HPDE6-E6E7 (cell line): ENCODE measurements around the gene BNC2.

Experiments
- DNase-seq: peaks from one replicate; pipeline ENCODE4 v3.0.0; 2011; ENCODE audit warnings: missing footprints; ENCODE audit errors: extremely low spot score

Gene BNC2

DNA sequence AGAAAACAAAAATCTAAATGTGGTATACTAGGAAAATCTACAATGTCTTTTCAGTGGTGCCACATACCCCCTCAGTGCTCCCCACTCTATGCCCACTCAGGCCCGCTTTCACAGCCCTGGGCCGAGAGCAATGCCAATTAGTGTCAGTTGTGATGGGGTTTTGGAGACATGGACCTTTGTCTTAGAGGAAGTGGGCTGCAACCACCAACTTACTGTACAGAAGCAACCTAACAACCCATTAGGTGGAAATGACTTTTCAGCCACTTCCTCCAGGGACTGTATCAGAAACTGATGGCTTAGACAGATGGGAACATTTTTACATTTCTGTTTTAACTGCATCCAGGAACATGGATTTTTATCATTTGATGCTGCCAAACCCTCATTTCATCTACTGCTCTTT, 268.0 kb downstream of the BNC2 start:
- DNase-seq, result no peak

DNA sequence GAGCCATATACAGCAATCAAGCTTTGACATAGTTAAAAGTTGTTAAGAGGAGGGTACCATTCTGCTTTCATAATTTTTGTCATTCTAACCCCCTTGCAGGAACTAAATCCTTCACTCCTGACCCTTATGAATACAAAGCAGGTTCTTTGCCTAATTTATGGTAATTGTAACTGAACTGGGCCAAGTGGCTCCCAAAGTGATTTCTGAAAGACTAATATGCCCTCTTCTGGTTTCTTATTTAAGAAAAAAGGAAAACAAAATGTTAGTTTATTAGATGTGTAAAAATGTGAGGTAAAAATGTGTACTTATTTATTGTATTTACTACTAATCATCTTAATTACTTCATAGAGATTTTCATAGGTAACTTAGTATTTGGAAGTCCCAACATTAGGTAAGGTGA, 268.5 kb downstream of the BNC2 start:
- no peak for DNase-seq

DNA sequence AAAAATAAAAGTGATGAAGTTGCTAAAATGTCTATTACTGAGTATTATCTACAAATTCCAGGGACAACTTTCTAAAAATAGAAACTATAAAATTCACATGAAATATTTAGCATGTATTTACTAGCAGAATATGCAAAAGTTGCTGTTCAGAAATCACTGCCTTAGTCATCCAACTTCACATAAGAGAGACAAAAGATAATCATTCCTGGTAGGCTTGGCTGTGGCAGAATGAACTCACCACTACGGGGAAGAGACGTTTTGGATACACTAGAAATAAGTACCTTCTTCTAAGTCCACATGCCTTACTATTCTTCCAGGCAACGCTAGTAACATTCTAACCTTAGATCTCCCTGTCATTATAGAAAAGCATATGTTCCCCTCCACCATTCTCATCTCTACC, 272.2 kb downstream of the BNC2 start:
- no peak for DNase-seq

DNA sequence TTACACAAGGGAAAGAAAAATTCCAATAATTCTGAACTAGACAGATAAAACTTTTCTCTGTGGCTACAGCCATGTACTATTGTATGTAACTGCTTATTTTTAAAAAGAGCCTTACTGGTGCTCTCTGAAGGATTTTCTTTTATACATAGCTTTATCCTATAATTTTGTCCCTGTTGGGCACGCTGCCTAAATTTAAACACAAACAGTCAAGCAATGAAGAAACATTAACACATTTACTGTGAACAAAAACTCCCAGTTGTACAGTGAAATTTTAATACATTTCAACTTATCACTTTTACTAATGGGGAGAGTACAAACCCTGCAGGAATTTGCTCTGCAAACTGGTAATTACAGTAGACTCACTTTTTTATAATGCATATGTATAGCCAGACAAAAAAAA, 273.3 kb downstream of the BNC2 start:
- DNase-seq, result no peak

DNA sequence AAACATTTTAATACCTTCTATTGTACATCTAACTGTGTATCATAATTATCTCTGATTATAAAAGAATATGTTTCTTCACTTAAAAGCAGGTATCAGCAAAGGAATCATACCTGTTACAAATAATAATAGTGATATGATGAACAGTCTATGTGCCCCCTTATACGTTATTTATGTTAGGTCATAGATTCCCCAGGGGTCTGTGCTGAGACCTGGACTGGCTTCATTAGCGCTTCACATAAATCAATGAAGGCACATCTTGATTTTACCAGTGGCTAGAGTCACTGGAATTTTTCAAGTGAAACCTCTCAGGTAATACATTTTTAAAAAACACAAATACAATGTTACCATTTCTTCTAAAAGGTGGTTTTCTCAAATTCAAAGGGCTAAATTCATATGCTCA, 275.2 kb downstream of the BNC2 start:
- DNase-seq, result no peak

DNA sequence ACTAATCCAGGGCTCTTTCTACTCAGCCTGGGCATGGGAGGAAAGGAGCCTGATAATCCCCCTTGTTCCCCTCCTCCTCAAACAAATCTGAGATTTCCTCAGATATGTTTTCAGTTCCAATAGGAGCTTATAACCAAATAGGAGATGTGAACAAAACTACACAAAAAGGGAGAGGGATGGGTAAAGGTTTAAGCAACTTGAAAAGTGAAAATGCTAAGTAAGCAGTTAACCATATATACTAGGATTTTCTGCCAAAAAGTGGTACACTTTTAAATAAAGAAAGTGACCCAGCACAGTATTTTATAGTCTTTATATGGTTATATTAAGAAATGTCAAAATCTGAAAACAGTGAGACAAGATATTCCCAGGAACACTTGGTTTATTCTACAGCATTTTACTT, 275.7 kb downstream of the BNC2 start:
- DNase-seq, result no peak

DNA sequence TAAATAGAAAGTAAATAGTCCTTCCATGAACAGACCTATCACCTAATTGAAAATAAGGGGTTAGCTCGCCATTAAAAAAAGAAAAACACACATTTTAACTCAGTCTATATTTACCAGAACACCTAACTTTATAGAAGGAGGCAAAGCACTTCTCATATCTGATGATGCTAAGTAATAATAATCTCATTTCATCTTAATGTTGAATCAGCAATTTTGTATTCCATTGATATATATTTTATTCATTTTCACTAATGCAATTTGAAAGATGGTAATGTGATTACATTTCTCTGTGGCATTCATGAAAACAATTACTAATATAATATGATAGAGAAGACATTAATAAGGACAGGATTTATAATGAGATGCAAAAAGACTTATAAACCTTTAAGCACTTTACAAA, 276.7 kb downstream of the BNC2 start:
- no peak for DNase-seq

DNA sequence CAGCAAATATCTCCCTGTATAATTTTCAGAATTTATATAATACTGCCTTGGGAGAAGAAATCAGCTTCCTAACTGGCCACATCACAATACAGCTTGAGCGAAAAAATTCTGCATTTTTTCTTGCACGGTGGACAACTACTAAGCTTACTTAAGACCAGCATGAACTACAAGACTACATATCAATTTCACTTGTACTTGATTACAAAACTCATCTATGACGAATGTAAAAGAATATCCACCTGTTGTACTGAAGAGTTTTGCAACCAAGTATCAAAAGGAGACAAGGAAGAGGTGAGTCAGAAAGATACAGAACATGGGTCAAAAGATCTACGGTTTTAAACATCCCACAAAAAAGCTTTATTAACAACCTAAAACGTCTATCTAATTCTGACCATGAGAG, 279.4 kb downstream of the BNC2 start:
- DNase-seq, result no peak

DNA sequence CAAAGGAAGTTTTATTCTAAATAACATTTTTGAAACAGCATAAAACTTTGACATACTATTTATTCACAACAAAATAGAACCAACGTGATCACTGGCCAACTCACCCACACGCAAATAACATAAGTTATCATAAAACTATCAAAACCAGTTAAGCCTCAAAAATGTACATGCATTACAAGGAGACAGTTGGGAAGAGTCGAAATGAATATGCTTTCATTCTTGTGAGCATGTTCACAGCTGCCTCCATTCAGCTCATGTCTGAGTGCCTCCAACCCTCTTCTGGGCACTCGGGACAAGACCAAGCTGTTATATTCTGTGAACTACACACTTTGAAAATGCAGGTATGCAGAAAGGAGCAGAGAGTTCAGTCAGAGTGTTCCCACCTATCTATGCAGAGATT, 284.9 kb downstream of the BNC2 start:
- DNase-seq, result no peak

DNA sequence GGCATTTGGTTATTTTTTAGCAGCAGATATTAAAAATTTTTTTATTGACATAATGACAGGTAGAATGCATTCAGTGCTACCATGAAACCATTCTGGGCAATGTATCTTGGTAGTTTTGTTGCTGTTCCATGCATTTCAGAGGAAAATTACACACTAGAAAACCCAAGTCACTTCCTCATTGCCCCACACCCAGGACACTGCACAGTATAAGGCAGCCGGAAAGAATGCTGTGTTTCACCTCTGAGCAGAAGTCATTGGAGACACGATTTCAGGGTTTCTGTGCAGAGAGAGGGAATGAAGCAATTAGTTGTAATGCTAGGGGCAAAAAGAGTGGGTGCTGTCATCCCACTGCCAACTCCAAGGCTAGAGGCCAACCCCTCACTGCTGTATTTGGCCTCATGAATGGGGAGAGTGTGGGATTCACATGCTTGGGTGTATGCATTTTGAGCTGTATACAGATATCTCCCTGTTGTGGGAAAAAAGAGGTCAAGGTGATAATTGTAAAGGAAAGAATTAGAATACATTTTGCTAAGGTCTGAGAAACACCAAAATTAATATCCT, 290.5 kb downstream of the BNC2 start:
- DNase-seq, result no peak

DNA sequence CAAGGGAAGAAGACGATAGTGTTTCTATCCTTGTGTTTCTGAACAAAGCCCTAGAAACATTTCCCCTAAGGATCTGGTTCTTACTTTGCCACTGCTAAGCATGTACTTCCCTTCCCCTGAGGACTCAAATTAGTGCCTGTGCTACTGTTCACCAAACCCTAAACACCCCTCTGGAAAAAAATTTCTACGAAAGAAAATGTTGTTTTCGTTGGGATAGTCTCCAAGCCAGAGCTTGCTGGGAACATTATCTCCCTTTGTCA, 294.6 kb downstream of the BNC2 start:
- no peak for DNase-seq

DNA sequence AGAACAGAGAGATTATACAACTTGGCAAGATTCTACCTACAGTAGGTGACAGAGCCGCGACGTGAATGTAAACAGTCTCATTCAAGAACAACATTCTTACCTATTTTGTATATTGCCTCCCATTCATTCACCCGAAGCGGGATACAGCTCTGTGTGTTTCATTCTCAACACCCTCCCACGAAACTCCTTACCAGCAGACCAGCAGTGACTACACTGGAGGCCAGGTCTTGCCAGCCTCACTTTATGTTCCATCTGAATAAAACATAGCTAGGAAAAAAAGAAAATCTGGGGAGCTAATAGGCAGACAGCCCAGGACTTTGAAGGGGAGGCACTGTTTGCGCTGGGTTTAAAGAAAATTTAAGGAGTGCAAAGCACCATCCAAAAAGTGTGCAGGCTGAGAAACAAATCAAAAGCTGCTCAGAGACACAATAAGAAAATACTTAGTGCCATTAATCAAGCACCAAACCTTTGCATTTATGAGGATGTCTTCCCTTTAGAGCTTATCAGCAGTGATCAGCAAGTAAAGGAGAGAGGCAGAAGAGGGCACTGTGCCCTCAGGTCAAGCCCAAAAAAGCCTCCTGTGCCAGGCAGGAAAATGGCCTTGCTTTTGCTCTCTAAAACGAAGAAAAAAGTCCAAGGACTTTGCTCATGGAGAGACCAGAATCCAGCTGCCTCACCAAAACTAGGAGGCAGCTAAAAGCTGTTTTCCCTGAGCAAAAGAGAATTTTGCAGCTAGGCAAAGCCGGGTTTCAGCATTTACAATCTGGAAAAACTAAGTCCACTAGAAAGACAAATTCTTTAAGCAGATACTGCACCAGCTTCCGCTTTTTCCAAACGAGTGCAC, 295.1 kb downstream of the BNC2 start:
- no peak for DNase-seq

DNA sequence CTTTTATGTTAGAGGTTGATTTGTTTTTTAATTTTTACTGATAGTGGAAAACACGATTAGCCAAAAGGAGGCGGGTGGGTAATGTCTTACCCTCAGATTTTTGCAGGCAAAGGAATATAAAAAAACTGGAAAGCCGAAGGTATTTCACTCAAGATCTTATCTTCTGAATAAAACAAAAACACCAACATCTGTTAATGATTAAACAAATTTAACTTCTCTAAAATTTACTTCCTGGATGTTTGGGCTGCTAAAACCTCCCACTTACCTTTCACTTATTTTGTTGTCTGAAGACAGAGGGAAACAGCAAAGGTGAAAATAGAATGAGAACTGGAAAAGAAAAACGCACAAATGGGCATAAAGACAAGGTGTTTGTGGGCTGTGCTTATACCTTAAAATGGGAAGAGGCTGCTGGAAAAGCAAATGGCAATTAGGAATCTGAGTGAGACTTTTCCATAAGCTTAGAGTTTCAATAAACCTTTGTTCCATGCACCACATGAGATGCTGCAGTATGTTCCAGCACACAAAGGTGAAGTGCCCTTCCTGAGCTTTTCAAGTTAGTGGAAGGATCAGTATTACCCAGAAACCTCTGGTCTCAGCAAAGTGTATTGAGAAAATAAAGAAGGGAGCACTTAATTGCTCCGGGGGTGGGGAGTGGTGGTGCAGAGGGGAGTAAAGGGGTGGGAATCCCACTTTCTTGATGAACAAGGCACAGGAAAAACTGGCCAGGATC, 298.3 kb downstream of the BNC2 start:
- DNase-seq, result no peak

DNA sequence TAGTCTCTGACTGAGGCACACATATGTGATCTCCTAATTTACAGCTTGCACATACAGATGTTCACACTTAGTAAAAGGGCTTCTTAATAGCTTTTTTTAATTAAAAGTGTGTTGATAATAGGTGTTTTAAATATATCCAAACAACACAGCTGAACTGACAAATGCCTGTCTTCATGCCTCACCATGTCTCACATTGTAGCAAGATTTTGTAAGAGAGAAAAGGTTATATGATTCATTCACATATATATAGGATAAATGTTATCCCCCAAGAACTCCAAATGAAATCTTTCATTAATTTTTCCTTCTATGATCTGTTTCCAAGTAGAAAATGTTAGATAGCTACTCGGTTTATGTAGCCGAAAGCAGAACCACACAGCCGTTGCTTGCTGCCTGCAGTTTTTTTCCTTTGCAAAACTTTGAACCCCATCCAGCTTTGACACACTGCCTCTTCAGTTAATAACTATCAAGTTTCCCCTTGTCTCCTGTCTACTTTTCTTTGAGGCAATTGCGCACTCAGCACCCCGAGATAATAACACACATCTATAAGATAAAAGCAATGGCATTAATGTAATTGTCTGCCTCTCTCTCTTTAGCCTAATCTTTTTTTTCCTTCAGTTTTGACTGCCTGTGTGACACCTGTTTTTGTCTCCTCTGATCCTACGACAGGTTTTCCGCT, 299.2 kb downstream of the BNC2 start:
- DNase-seq, result no peak

DNA sequence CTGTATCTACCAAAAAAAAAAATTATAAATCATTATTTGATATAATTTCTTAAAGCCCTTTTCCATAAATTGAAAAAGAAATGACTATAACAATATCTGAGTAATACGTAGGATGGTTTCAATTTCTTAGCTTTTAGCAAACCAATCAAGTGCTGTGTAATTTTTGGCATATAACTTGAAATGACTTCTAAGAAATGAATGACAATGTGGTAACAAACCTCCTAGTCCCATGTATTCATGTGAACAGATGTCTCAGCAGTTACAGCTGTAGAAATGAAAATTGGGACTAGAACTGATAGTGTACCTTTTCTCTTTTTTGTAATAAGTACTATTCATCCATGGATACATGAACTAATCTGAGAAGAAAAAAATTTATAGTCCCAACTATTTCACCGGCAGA, 307.0 kb downstream of the BNC2 start:
- DNase-seq, result no peak

DNA sequence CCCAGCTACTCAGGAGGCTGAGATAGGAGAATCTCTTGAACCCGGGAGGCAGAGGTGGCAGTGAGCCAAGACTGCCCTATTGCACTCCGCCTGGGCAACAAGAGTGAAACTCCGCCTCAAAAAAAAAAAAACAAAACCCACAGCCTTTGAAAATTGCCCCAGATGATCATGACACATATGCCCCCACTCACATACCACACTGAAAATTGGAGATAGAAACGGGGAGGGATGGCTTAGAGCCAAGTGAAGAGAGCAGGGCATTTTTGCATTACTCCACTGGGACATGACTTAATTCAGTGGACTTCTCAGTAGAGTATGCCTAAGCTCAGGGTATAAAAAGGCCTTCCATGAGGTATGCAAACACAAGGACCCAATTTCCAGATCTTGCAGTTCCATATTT, 309.3 kb downstream of the BNC2 start:
- DNase-seq, result no peak

DNA sequence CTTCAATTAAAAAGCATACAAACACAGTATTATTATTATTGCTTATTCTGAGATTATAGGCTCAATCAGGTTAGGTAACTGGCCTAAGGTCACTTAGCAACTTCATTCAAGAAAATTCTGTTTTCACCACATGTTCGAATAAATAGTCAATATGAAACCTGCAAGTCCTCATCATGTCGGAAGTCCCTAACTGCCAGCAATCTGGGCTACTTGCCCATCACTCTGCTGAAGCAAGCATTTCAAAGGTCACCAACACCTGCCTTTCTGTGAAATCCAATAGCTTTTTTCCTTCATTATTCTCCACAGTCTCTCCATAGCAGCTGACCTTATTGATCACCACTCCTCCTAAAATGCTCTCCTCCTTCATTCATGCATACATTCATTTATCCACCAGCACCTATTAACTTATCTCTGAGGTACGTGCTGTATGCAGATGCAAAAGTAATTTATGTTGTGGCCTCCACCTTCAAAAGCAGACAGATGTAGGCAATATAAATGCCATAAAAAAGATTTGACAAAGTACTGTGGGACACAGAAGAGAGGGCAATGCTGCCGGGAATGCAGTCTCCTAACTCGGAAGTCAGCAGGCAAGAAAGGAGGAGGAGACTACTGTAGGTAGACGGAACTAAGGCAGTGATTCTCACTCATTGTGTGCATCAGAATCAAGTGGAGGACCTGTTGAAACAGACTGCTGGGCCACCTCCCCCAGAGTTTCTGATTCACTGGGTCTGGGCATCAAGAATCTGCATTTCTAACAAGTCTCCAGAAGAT, 310.9 kb downstream of the BNC2 start:
- DNase-seq, result no peak

DNA sequence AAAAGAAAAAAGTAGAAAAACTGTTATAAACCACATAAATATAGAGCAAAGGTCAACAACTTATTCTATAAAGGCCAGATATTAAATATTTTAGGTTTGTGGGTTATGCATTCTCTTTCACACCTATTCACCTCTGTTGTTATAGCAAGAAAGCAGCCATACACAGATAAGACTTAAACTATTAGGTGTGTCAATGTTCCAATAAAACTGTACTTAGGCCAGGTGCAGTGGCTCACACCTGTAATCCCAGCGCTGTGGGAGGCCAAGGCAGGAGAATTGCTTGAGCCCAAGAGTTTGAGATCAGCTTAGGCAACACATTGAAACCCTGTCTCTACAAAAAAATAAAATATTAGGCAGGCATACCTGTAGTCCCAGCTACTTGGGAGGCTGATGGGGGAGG, 314.7 kb downstream of the BNC2 start:
- no peak for DNase-seq

DNA sequence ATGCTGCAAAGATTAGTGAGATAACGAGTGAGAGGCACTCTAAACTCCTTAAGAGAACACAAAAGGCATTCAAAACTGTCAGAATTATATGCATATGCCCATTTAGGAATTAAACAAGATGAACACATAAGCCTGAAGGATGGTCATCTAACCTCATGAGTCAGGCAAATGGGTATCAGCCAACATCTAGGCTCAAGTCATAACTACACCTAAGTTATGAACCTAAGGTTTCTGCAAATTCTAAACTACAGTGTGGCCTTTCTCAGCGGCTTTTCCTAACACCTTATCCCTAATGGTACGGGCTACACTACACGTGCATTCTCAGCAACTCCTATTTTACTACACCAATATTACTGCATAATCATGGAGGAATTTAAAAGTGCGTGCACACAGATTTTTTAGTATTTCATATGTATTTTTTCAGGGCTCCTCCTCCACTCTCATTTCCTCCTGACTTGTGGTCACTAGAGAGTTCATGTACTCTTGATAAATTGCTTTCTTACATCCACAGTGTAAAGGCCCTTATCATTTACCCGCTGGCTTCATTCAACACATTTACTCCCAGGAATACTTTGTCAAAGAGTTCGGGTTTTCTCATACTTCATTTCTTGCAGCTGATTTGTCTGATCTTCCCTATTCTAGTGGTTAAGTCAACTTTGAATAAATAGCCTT, 316.5 kb downstream of the BNC2 start:
- no peak for DNase-seq

DNA sequence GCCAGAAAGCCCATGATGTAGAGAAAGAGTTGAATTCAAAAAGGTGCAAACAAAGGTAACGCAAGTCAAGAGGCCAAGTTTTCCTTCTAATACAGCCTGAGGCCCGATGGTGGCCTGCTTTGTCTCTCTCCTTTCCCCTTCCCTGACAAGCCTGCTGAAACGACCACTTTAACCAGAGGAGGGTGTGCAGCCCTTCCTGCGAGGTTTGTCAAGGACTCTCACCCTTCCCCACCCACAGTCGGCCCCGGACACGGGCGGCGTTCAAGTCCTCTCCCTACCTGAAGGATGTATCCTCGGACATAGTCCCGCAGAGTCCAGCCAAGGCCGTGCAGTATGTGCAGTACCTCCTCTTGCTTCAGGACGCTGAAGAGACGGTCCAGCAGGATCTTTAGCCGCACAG, 318.2 kb downstream of the BNC2 start:
- DNase-seq, result no peak

DNA sequence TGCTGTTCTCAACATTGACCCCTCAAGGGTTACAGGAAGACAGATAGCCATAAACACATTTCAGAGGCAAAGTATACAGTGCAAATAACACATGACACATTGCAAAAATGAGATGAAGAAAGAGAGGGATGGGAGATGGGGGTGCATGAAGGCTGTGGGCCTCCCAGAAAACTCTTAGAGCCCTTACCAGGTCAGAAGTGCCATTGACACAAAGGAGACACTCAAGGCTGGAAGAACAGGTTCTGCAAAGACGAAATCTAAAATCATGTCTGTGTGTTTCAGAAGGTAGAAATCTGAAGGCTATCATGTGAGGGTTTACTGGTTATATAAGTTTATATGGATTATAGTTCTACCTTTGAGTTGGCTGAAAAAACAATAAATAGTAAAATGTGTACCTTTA, 318.8 kb downstream of the BNC2 start:
- DNase-seq, result no peak

DNA sequence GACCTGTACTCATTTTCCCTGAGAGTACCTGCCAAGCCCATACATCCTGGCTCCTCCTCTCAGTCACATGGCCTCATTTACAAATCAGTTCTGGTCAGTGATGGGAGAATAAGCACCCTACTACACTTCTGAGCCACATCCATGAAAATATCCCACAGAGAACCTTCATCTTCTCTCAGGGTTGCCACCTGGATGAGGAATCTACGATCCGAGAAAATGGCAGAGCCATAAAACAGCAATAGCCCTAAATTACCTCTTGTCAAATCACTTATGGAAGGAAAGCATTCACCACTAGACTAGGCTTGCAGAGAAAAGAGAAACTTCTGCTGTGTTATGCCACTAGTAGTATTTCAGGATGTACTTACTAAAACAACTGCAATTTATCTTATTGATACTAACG, 324.8 kb downstream of the BNC2 start:
- DNase-seq, result no peak
